ENCODE measurements around the gene KSR2.

- TF ChIP-seq CTCF (conservative IDR thresholded peaks at IDR 0.05): no peak
- TF ChIP-seq EZH2 (IDR thresholded peaks at IDR 0.05; ENCODE audit: low read depth): no peak
Measured at GRCh38 chr12:117744418-117744817, 224.4 kb downstream of the KSR2 start.
